GM21390 (cell line): Measurements from ENCODE around the gene CSNK1G2.

Source experiments
- ATAC-seq: cut with Tn5 transposase; IDR thresholded peaks from one replicate; pipeline ENCODE4 v1.9.1; 2021; ENCODE audit not compliant: unreplicated experiment

CSNK1G2 gene

DNA sequence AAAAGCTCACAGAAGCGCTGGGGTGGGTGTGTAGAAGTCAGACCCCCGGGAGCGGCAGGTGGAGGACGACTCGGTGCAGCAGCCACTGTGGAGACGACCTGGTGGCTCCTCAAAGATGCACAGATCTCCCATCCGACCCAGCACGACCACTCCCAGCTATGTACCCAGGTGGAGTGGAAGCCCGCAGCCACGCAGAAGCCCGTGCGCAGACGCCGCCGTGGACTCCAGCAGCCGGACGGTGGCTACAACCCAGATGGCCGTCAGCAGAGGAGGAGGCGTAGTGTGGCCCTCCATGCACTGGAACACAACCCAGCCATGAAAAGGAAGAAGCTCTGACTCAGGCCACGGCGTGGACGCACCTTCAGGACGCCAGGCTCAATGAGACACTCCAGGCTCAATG is 21.7 kb downstream of the CSNK1G2 start:
- no peak for ATAC-seq

DNA sequence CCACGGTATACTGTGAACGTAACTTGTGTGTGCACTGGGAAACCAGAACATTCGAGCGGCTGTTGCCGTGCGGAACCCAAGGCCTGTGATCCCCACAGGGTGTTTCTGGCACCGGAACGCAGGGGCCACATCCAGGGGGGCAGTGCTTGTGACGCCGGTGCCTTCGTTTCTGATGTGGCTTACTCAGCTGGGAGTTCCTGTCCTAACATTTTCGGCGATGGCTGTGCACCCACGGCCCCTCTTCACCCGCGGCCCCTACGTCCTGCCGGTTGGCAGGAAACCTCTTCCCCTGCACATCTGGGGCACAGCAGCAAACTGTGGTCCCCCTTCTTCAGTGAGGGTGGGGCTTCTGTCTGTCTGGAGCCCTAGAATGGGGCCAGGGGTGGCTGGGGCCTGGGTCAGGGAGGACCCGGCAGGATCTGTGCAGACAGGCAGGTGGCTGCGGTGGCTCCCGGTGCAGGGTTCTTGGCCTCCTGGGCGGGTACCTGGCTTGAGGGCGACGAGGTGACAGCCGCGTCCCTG is 26.2 kb downstream of the CSNK1G2 start:
- ATAC-seq, result no peak

DNA sequence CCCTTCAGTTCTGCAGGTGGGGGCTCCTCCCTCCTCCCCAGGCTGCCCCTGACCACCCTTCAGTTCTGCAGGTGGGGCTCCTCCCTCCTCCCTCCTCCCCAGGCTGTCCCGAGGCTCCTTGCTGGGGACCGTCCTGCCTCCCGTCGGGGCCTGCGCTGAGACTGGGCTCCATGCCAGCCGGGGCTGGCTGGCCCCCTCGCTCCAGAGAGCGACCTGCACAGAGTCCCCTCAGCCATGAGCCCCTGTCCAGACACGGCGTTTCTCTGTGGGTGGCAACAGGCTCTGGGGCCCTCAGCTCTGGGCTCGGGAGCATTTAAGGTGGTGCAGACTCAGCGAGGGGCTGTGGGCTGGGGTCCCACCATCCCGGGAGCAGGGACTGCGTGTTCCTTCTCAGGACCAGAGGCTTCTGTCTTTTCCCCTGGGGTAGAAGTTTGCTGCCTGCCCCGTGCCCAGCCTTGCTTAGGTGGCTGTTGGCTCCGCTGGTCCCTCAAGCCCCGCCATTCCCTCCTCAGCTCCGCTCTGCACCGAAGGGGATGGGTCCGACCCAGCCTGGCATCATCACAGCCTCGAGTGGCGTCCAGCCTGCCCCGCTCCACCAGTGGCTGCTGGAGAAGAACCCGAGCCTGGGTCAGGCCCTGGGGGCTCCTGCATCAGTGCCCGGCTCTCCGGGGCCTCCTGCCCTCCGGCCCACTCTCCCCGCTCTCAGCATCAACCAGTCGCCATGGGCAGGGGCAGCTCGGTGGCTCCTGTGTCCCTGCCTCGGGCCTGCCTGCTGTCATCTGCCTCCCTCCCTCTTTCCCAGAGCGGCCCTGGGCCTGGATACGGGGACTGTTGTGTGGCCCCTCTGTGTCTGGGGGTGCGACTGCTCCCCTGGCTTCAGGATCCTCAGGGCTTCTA is 27.6 kb downstream of the CSNK1G2 start:
- no peak for ATAC-seq

DNA sequence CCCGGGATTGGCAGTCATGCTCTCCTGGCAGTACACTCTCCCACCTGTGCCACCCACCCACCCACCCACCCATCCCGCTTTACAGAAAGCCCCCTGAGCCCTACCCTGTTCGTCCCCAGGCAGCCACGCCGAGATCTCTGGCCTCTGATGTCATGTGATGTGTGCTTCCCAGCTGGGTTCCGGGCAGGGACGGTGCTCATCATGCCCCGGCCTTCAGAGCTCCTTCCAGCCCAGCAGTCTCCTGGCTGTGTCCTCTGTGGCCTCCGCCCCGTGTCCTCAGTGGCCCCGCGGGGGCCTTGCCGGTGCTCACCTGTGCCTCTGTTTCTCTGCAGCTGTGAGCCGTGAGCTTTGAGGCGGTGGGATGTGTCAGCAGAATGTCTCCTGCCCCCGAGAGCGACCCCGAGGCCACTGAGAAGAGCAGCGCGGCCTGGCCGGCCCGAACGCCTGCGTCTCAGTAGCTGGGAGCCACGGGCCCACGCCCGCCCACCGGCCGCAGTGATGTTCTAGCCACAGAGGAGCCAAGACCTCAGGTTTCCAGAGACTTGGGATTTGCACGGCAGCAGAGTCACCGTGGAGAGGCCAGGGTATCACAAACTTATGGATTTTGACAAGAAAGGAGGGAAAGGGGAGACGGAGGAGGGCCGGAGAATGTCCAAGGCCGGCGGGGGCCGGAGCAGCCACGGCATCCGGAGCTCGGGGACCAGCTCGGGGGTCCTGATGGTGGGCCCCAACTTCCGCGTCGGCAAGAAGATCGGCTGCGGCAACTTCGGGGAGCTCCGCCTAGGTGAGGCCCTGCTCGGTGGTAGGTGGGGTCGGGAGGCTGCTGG is 28.4 kb downstream of the CSNK1G2 start:
- no peak for ATAC-seq

DNA sequence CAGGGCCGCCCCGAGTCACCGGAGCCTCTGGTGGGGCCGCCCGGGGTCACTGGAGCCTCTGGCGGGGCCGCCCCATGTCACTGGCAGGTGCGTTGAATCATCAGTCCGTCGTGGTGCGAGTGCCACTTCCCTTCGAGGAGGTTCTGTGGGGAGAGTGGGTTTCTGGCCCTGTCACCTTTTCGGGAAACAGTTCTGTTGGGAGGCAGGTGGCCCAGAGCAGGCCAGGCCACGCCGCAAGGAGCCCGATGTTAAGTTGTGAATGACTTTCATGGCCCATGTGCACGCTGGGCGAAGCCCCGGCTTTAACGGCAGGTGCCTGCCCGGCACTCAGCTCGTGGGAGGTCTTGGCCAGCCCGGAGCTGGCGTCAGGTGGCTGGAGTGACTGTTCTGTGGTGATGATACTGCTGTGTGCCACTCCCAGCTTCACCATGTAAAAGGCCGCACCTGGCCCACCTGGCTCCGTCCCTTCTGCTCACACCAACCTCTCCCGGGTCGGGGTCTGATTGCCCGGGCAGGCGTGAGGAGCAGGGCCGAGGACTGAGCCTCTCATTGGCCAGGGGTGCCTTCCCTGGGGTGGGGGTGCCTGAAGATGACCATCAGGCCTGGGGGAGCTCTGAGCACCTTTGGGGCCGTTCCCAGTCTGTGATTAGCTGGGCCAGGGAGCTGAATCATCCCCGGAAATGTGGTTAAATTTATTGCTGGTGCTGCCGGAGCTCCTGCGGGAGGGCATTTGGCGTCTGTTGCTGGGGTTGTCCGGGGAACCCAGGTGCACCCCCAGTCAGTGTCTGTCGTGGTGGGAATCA is 29.2 kb downstream of the CSNK1G2 start:
- ATAC-seq, result no peak

DNA sequence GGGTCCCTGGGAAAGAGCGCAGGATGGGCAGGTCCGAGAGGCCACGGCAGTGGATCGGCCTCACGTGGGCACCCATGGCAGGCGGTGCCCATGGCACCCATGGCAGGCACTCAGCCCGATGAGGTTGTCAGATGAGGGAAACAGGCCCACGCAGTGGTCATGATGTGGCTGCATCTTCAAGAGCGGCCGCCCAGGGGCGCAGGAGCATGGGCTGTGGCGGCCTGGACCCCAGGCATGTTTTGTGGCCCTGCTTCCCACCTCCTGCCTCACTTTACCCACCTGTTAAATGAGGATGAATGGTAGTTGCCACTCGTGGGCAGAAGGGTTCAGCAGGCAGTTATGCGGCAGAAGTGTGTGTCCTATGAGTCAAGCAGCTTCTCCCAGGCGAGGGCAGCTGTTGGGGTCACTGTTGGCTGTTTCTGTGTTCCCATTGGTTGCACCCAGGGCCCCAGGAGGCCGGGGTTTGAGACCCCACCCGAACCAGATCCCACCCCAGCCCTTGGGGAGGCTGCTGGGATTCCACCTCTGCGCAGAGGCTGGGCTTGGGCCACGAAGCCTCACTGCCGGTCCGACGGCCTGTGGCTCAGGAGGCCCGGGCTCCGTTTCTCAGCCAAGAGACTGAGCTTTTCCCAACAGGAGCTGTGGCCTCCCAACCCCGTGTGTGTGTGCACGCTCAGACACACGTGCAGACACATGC is 30.0 kb downstream of the CSNK1G2 start:
- no peak for ATAC-seq

DNA sequence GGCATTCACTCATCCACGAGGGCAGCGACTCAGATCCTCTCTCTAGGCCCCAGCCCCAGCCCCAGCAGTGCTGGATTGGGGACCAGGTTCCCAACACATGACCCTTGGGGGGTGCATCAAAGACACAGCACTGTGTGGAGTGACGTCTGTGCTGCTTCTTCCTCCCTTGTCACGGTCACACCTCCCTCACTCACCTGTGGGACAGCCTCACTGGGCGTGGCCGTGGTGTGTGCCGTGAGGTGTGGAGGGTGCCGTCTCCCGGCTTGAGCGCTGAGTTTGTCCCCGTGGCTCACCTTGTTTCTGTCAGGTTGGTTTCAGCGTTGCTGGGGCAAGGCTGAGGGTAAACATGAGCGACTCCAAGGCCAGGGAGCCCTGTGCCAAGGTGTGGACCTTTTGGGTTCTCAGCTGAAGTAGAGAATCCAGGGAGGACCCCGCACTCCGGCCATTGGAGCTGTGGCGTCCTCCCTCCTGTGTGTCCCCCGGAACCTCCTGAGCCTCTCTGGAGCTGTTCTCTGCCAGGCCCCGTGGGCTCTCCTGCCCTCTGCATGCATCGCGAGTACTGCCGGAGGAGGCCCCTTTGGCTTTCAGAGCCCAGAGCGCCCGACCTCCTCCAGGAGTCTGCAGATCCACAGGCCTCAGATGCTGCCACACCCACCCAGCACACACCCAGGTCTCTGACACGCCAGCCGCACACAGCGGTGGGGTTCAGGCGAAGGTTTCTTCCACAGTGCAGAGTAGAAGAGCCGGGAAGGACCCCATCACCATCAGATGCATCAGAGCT is 33.6 kb downstream of the CSNK1G2 start:
- ATAC-seq, result no peak

DNA sequence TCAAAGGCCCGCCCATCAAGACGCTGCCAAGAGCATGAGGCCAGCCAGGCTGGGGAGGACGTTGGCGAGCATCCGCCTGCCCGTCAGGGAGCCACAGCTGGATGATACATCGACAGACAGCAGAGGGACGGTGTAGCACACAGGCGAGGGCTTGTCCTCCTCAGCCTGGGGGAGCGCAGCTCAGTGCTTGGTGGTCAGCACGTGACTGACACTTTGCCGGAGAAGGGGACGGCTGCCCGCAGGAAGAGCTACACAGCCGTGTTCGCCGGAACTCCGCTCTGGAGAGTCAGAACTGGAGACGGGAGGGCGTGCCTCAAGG is 34.1 kb downstream of the CSNK1G2 start:
- ATAC-seq, result no peak

DNA sequence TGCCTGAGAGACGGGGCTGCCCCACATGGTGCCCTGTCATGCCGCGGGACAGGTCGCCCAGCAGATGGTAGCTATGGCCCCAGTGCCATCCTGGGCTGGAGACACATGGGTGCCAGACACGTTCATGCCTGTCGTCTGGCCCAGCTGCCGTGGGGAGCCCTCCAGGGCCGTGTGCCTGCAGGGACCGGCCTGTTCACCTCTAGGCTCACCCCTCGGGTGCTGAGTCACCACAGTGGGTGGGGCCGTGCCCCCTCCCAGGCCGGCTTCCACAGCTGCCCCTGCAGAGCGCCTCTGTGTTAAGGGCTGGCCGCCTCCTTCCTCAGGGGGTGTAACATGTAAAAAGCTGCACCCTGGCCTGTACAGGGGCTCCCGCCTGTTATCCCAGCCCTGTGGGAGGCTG is 36.1 kb downstream of the CSNK1G2 start:
- no peak for ATAC-seq

DNA sequence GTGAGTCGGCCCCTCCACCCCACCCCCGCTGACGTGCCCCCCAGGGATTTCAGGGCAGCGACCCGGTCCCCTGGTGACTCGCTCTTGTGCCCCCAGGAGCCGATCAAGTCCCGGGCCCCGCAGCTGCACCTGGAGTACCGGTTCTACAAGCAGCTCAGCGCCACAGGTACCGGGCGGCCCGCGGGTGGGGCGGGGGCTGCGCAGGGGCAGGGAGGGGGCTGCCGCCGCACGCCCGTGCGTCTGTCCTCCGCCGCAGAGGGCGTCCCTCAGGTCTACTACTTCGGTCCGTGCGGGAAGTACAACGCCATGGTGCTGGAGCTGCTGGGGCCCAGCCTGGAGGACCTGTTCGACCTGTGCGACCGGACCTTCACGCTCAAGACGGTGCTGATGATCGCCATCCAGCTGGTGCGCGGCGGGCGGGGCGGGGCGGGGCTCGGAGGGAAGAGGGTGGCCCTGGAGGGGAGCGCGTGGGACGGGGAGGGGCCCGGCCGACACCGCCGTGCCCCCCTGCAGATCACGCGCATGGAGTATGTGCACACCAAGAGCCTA is 37.4 kb downstream of the CSNK1G2 start:
- no peak for ATAC-seq

DNA sequence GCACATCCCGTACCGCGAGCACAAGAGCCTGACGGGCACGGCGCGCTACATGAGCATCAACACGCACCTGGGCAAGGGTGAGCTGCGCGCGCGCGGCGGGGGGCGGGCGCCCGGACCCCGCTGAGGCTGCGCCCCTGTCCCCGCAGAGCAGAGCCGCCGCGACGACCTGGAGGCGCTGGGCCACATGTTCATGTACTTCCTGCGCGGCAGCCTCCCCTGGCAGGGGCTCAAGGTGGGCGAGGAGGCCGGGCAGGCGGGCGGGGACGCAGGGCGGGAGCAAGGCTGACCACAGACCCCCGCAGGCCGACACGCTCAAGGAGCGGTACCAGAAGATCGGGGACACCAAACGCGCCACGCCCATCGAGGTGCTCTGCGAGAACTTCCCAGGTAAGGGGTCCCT is 38.0 kb downstream of the CSNK1G2 start:
- no peak for ATAC-seq

DNA sequence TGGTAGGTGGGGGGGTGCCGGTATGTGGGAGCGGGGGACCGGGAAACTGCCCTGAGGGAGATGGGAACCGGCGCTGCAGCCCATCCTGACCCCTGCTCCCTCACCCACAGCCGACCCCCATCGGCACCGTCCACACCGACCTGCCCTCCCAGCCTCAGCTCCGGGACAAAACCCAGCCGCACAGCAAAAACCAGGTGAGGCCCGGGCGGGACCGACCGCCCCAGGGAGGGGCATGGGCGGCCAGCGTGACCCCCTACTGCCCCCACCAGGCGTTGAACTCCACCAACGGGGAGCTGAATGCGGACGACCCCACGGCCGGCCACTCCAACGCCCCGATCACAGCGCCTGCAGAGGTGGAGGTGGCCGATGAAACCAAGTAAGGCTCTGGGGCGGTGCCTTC is 38.7 kb downstream of the CSNK1G2 start:
- no peak for ATAC-seq

DNA sequence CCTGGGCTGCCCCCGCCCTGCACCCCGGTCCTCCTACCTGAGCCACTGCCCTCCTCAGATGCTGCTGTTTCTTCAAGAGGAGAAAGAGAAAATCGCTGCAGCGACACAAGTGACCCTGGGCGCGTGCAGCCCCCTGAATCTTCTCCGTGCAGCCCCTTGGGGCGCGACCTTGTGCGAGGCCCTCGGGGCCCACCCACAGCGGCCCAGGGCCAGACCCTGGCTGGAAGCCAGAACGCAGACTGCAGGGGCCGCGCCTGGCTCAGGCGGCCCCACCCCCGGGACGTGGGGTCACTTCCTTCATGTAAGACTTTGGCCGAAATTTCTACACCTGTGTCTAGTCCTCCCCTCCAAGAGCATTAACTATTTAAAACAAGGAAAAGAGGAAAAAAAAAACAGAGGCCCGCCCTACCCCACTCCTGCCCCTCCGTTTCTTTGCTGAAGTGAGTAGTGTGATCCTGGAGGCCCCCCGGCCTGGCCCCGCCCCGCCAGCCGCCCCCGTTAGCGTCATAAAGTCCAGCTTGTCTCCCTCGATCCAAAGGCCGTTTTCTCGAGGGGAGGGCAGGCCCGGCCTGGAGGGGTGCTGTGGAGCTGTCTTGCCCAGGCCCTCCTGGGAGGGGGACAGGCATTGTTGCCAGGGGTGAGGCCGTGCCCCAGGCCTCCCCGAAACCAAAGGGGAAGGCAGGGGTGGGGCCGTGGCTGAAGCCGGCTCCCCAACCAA is 39.3 kb downstream of the CSNK1G2 start:
- no peak for ATAC-seq

DNA sequence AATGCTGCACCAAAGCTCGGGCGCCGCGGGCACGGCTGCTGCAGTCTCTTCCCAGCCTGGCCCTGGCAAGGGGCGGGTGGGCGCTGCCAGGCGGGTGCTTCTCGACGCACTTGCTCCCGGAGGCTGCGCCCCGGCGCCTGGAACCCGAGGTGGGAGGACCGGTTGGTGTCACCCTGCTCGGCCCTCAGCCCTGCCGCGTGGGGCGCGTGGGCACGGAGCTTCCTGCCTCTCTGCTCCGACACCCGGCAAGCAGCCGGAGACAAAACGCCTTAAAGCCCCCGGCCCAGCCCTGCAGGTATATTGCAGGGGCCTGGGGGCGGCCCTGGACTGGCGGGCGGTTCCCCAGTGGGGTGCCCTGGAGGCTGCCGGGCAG is 39.8 kb downstream of the CSNK1G2 start:
- ATAC-seq, result no peak

DNA sequence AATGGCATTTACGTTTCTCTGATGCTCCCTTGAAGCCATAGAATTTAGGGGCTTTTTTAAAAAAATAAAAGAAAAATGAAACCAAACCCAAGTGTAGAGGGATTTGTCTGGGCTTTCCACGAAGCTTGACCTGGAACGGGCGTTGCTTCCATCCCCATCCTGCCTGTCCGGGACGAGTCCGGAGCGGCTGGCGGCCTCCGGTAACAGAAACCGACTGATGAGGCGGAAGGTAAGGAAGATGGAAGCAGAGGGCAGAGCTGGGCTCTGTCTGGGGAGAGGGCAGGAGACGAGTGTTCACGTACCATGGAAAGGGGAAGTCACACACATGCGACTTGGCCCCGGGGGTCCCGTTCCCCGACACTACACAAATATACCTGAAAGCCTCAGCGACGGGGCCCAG is 40.3 kb downstream of the CSNK1G2 start:
- no peak for ATAC-seq

DNA sequence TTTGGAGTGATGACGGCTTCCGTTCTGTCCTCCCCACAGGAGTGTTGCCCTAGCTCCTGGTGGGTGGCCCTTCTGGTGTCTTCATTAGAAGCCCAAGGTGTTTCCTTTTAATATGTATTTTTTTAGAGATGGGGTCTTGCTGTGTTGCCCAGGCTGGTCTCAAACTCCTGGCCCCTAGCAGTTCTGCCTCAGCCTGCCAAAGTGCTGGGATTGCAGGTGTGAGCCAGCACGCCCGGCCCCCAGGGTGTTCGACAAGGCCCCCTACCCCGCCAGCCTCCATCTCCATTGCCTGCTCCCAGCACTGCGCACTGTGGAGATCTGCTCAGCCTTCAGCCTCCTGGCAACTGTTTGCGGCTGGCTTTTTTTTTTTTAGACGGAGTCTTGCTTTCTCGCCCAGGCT is 43.4 kb downstream of the CSNK1G2 start:
- ATAC-seq, result no peak

DNA sequence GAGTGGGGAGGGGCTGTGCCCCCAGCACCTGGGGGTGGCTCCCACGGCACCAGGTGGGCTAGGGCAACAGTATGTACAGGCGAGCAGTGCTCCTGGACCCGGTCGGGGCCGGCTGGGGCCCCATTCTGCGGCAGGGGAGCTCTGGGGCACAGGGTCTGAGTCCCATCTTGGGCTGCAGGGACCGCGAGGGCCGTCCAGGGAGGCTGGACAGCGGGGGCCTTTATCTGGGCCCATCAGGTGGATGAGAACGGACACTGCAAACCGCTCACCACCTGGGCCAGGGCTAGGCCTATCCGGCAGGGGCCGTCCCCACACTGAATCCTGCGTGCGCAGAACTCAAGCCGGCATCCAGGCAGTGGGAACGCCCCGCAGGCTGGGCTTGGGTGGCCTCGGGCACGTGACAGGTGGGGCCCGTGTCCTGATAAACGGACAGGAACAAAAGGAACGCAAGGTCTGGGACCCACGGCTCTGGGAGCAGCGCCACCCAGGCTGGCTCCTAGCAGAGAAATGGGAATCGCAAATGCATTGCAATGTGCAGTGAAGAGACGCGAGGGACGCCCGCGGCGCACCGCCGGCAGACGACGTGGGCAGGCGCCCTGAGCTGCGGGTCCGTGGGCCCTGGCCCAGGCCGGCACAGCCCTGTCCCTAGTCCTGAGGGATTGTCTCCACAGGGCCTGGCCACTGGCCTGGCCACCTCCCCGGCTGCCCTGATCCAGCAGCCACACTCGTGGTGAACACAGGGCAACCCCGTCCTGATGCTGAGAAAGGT is 44.8 kb downstream of the CSNK1G2 start:
- no peak for ATAC-seq
